ENCODE measurements around the gene FTH1.
"Not testable (repeated sequence)": the region's sequence is repeated elsewhere in the genome, so short reads cannot be mapped to it uniquely, and the experiment has no call there.

Gene FTH1

GRCh38 chr11:61967116-61967923 lies at the start of gene FTH1:
Gene FTH1 (minus strand): TSS chr11:61967634. CDS start chr11:61967425, 209 bp downstream.
- in situ Hi-C loops (cut with HindIII; ENCODE audit: low pct_ligation_motif_present, low pct_unique_long_range_greater_than_20kb, low sequenced_read_pairs), result no loop called here
- peak; percentile 86 for DNase-seq

DNA sequence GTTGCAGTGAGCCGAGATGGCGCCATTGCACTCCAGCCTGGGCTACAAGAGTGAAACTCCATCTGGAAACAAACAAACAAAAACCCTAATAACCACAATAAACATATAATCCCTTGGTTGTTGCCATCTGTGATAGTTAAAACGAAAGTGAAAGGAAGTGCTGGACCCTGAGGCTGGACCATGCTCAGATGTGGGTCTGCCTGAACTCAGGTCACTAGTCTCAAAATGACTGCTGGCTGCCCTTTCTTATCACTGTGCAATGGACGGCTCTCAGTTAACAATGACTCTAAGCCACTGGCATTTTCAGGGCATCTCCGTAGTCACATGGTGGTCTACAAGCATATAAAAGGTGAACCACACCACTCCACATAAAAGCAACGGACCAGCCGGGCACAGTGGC lies 48.2 kb upstream of the FTH1 start:
- in situ Hi-C loops (cut with HindIII; ENCODE audit: low pct_ligation_motif_present, low pct_unique_long_range_greater_than_20kb, low sequenced_read_pairs), result no loop called here
- no peak for DNase-seq

GRCh38 chr11:62013537-62014476 lies 46.4 kb upstream of the FTH1 start:
- DNase-seq, result no peak
- in situ Hi-C loops (cut with HindIII; ENCODE audit: low pct_ligation_motif_present, low pct_unique_long_range_greater_than_20kb, low sequenced_read_pairs), result no loop called here

DNA sequence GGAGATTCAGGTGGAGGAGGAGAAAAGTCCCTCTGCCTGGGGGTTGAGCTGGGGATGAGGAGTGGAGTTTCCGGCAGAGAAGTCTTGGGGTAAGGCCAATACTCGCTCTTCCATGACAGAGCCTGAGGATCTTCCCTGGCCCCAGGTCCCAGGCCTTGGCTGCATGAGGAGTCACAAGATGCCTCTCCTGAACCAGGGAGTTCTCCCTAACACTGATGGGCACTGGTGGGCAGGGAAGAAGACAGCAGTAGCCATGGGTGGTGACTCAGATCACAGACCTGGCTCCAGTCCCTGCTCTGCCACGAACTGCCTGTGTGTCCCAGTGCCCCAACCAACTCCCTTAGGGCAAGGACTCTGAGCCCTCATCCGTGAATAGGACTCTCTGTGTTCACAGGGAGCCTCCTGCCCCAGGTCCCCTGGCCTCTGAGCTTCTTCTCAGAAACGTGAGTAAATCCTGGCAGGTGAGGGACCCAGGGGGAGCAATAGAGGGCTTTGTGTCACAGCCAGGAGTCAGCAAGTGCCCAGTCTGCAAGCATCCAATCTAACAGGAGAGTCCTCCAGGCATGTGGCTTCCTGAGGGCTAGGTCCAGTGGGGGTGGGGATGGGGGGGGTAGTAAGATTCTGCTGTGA lies 45.5 kb upstream of the FTH1 start:
- peak; percentile 27 for DNase-seq

GRCh38 chr11:62012451-62012831 lies 45.0 kb upstream of the FTH1 start:
- no peak for DNase-seq

More for the DNA sequence above, 45.5 kb upstream of the FTH1 start:
- in situ Hi-C loops (cut with HindIII; ENCODE audit: low pct_ligation_motif_present, low pct_unique_long_range_greater_than_20kb, low sequenced_read_pairs), result no loop called here

GRCh38 chr11:62011881-62012280 lies 44.4 kb upstream of the FTH1 start:
- DNase-seq, result no peak
- in situ Hi-C loops (cut with HindIII; ENCODE audit: low pct_ligation_motif_present, low pct_unique_long_range_greater_than_20kb, low sequenced_read_pairs), result no loop called here

More at GRCh38 chr11:62012451-62012831, 45.0 kb upstream of the FTH1 start:
- in situ Hi-C loops (cut with HindIII; ENCODE audit: low pct_ligation_motif_present, low pct_unique_long_range_greater_than_20kb, low sequenced_read_pairs), result no loop called here

DNA sequence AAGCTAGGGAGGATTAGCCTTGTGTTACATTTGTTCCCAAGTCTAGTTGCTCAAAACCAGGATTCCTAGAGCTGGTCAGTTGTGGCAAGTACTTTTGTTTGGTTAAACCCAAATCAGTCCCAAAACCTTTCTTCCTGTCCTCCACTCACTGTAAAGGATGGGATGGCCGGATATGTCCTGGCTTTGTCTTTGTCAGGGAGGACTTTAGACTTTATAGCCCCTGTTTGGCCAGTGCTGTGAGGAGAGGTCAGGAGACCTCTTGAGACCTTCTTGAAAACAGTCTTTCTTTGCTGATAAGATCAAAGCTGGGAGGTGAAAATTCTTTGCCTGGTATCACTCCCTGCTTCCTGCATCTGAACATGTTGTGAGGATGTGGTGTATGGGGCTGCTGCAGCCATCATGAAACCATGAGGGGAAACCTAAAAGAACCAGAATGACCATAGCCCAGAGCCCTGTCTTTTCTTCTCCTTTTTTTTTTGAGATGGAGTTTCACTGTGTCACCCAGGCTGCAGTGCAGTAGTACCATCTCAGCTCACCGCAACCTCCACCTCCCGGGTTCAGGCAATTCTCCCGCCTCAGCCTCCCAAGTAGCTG lies 43.6 kb upstream of the FTH1 start:
- no peak for DNase-seq
- in situ Hi-C loops (cut with HindIII; ENCODE audit: low pct_ligation_motif_present, low pct_unique_long_range_greater_than_20kb, low sequenced_read_pairs), result no loop called here

DNA sequence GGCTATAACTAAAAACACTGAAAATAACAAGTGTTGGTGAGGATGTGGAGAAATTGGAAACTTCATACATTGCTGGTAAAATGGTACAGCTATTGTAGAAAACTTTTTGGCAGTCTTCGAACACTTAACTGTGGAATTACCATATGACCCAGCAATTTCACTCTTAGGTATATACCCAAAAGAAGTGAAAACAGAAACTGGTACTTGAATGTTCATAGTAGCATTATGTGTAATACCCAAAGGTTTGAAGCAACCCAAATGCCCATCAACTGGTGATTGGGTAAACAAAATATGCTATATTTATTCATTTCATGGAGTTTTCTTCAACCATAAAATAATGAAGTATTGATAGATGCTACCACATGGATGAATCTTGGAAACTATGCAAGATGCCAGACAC lies 40.8 kb upstream of the FTH1 start:
- DNase-seq, result no peak
- in situ Hi-C loops (cut with HindIII; ENCODE audit: low pct_ligation_motif_present, low pct_unique_long_range_greater_than_20kb, low sequenced_read_pairs), result no loop called here

DNA sequence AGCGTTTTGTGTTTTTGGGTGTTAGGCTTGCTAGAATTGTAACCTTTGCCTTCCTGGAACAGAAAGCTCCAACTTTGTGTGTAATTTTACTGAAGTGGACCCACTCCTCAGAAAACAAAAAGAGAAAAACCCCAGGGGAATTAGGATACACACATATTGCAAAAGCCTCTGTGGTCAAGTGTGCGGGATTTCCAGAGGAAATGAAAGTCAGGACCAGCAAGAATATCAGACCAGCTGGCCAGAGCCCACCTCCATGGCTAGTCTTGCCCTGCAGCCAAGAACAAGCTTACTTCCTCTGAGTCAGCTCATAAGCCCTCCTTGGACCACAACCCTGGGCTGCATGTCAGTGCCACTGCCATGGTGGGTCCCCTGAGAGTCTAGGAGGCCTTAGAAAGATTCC lies 37.0 kb upstream of the FTH1 start:
- in situ Hi-C loops (cut with HindIII; ENCODE audit: low pct_ligation_motif_present, low pct_unique_long_range_greater_than_20kb, low sequenced_read_pairs), result no loop called here
- DNase-seq, result no peak

- in situ Hi-C loops (cut with HindIII; ENCODE audit: low pct_ligation_motif_present, low pct_unique_long_range_greater_than_20kb, low sequenced_read_pairs); DNase-seq: not testable (repeated sequence)
Measured at GRCh38 chr11:62002283-62002682, 34.8 kb upstream of the FTH1 start.

GRCh38 chr11:62001450-62002191 lies 34.2 kb upstream of the FTH1 start:
- in situ Hi-C loops (cut with HindIII; ENCODE audit: low pct_ligation_motif_present, low pct_unique_long_range_greater_than_20kb, low sequenced_read_pairs), result no loop called here
- peak; percentile 35 for DNase-seq

DNA sequence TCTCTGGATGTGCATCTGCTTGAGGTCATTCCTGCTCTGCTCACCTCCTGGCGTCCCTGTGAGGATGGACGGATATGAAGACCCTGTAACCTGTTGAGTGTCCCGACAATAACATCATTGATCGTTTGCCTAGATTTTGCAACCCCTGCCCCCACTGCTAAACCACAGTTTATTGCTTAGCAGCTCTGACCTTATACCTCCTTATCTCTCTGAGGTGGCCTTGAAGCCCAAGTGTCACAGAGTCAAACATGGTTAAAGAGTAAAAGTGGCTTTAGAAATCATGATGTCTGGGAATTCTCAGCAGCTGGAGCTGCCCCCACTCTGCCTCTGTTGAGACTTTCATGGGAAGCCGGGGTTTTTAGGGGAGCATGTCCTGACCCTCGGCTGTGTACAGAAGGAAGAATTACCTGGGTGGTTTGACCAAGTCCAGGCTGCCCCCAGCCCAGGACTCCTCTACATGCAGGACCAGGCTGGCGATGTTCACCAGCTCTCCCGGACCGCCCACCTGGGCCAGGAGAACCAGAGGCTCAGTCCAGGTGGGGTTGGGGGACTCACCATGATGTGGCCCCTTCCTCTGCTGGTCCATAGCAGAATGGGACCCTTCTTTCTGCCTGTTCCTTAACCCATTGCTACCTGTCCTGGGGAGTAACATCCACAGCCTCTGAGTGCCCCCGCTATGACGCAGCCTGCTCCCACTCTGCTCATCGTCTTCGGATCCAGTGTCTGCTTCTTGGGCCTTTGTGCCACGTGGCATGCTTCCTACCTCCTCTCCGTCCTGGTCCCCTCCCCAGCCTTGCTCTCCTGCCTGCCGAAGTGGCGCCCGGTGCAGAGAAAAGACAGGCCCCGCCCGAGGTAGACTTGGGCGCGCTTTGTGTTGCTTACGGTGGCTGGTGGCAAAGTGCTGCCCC lies 33.4 kb upstream of the FTH1 start:
- DNase-seq, result no peak
- in situ Hi-C loops (cut with HindIII; ENCODE audit: low pct_ligation_motif_present, low pct_unique_long_range_greater_than_20kb, low sequenced_read_pairs), result no loop called here

- in situ Hi-C loops (cut with HindIII; ENCODE audit: low pct_ligation_motif_present, low pct_unique_long_range_greater_than_20kb, low sequenced_read_pairs), result no loop called here
- peak; percentile 14 for DNase-seq
Measured at GRCh38 chr11:61999141-61999975, 31.9 kb upstream of the FTH1 start.

- in situ Hi-C loops (cut with HindIII; ENCODE audit: low pct_ligation_motif_present, low pct_unique_long_range_greater_than_20kb, low sequenced_read_pairs), result no loop called here
- no peak for DNase-seq
Measured at GRCh38 chr11:61996933-61997332, 29.5 kb upstream of the FTH1 start.

DNA sequence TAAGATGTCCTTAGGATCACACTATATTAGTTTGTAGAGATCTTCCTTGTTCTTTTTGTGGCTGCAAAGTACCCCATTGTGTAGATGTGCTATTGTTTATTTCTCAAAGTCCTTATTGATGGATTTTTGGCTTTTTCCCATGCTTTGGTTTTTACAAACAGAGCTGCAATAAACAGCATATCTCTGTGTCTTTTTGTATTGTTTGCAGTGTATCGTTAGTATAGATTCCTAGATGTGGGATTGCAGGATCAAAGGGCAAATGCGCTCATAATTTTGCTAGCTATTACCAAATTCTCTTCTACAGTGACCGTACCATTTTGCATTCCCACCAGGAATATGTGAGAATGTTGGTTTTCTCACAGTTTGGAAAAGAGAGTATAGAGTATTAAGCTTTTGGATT lies 27.5 kb upstream of the FTH1 start:
- no peak for DNase-seq
- in situ Hi-C loops (cut with HindIII; ENCODE audit: low pct_ligation_motif_present, low pct_unique_long_range_greater_than_20kb, low sequenced_read_pairs), result no loop called here

GRCh38 chr11:61985869-61986268 lies 18.4 kb upstream of the FTH1 start:
- no peak for DNase-seq
- in situ Hi-C loops (cut with HindIII; ENCODE audit: low pct_ligation_motif_present, low pct_unique_long_range_greater_than_20kb, low sequenced_read_pairs), result no loop called here

All from ACHN (cell line).